Heart left ventricle (tissue), 13 donors: ENCODE measurements around the gene BCL2L1.

ENCODE experiments used
- CTCF ChIP-seq, 12 donors: fragments of 200-600 bp; sonication (generic) in 4 of 12; IDR thresholded peaks; one replicate each; pipeline versions ENCODE4 v1.5.0 to v1.8.0; 2018 to 2022; ENCODE audit warnings: antibody characterized with exemption in 12 of 12, mild to moderate bottlenecking in 5 of 12
- POLR2A ChIP-seq, 2 donors: fragments of 450-650 bp; IDR thresholded peaks; one replicate each; pipeline ENCODE4 v1.6.1; 2017; ENCODE audit warnings: antibody characterized with exemption in 2 of 2, mild to moderate bottlenecking in 2 of 2, moderate library complexity in 2 of 2
- donor health status: ischemic (EF 13 %, LVEDD 7.1; RV severe dilation, severe dysfunction).
- donor health status: DM: no; HTN: yes; CAD: no.
- donor health status: DM: no; HTN: no; CAD: no.
- donor health status: ischemic (EF 25% LVEDD 6.9; RV normal size, moderate dysfunction).
- donor health status: ischemic (EF 25% LVEDD 5.7; RV mildly dilated, moderate dysfunction).
- donor health status: ischemic (EF 35%, LVEDD 5.7; RV mildly dilated, moderate dysfunction).
- donor health status: nonischemic (EF 11% LVEDD 7.7; RV severe dilation, severe dysfunction).
- donor health status: DM: yes; HTN: yes; CAD: no.
- donor health status: PGD.
- donor health status: ischemic (EF 29% LVEDD 5.4; RV normal size, mild dysfunction).
- donor health status: nonischemic (EF 23%, LVEDD 6.1; RV moderate dilation, normal function).

- TF ChIP-seq CTCF (IDR thresholded peaks at IDR 0.05), result no peak
- no peak for TF ChIP-seq POLR2A (IDR thresholded peaks at IDR 0.05)
Measured at GRCh38 chr20:31638317-31638716, 84.4 kb downstream of the BCL2L1 start.
